Gastrocnemius medialis (tissue), 4 donors: ENCODE results near the gene SERTAD1.

ENCODE experiments used
- POLR2A ChIP-seq, 2 donors: fragments of 450-650 bp; IDR thresholded peaks; one replicate each; pipeline ENCODE4 v1.6.1; 2017; ENCODE audit warnings: antibody characterized with exemption in 2 of 2, mild to moderate bottlenecking in 2 of 2, moderate library complexity in 2 of 2
- TF ChIP-seq, protein P1 (sequence below), 5 experiments: fragments of 450-650 bp in 3 of 5; fragments of 200-600 bp in 2 of 5; sonication (generic) in 2 of 5; IDR thresholded peaks in 4 of 5; conservative IDR thresholded peaks in 1 of 5; 1 replicate in 4 of 5; 2 replicates in 1 of 5; pipeline ENCODE4 v1.5.1; 2016 to 2019; ENCODE audit warnings: antibody characterized with exemption in 5 of 5, mild to moderate bottlenecking in 3 of 5, moderate library complexity in 3 of 5

- TF ChIP-seq, protein P1, sequence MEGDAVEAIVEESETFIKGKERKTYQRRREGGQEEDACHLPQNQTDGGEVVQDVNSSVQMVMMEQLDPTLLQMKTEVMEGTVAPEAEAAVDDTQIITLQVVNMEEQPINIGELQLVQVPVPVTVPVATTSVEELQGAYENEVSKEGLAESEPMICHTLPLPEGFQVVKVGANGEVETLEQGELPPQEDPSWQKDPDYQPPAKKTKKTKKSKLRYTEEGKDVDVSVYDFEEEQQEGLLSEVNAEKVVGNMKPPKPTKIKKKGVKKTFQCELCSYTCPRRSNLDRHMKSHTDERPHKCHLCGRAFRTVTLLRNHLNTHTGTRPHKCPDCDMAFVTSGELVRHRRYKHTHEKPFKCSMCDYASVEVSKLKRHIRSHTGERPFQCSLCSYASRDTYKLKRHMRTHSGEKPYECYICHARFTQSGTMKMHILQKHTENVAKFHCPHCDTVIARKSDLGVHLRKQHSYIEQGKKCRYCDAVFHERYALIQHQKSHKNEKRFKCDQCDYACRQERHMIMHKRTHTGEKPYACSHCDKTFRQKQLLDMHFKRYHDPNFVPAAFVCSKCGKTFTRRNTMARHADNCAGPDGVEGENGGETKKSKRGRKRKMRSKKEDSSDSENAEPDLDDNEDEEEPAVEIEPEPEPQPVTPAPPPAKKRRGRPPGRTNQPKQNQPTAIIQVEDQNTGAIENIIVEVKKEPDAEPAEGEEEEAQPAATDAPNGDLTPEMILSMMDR (IDR thresholded peaks at IDR 0.05 in 4 of 5, conservative IDR thresholded peaks at IDR 0.05 in 1 of 5) = no peak
- no peak for TF ChIP-seq POLR2A (IDR thresholded peaks at IDR 0.05)
Observed at GRCh38 chr19:40474737-40475136, 48.9 kb upstream of the SERTAD1 start.
